ENCODE measurements around the gene NTNG1. TPM values are rescaled to one million over a fixed set of nuclear protein-coding genes. Genes with fewer than 3 reads are reported as not detected.
A peak's percentile ranks its signal among the peaks of the same experiment; 100 is the strongest.

NTNG1 gene
- total and polyA plus RNA-seq, 10 of the 15 experiments (the other 5 are each of a cell fraction or from before 2014, with no cell fraction given): 0.18 to 2.3 (median 1.1) TPM; not detected in 1

DNA sequence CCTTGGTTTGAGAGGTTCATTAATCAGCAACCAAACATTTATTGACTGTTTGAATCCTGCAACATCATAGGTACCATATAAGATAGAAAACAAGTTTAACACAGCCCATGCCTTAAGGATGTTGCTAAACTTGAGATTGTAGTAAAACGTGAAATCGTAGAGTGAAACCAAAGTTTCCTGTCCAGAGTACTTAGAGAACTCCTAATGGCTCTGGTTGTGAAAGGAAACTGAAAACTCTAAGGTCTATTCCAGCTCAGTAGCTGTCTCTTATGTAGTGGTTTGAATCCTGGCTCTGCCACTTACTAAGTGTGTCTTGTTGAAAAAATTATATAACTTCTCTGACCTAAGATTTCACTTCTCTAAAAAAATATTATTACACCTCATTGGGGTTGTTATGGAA lies 310.9 kb downstream of the NTNG1 start (continued):
- TF ChIP-seq IKZF2 (IDR thresholded peaks at IDR 0.05): peak in 1 of 2 experiments; percentile 34; a peak in 1 of 4 replicates

DNA sequence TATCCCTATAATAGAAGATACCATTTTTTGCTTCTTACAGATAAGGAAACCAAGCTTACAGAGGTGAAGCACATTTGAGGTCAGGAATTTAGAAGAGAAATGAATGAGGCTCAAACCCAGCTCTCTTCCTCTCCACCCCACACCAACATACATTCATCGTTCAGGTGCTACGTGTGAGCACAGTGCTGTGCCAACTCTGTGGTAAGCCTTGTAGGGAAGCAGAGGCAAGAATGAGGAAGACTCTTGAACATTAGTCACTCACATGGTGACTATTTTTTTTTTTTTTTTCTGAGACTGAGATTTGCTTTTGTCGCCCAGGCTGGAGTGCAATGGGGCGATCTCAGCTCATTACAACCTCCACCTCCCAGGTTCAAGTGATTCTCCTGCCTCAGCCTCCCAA lies 314.0 kb downstream of the NTNG1 start:
- Histone ChIP-seq H3K36me3 (ENCODE audit: control insufficient read depth in 2 of 2, insufficient read depth in 2 of 2, low read length in 1 of 2) (no peaks in the 10 kb centered on the region), H3K4me3 (no peak overlapping the region), H3K27ac (ENCODE audit: control insufficient read depth, insufficient read depth) (no peak overlapping the region), H3K4me2 (ENCODE audit: control insufficient read depth, insufficient read depth) (no peak overlapping the region), H3K9me3 (replicated peaks; ENCODE audit: control insufficient read depth, insufficient read depth, low read length) (no peaks in the 10 kb centered on the region), H3K9ac (ENCODE audit: control insufficient read depth, insufficient read depth, low read length) (no peak overlapping the region), H3K4me1 (ENCODE audit: control insufficient read depth, insufficient read depth, low read length) (peaks cover 35% of the 10 kb centered on the region), H3K79me2 (ENCODE audit: control insufficient read depth, insufficient read depth, low read length) (no peaks in the 10 kb centered on the region), H2AFZ (ENCODE audit: control insufficient read depth, low read depth, low read length) (no peak overlapping the region), H4K20me1 (ENCODE audit: control insufficient read depth, insufficient read depth) (no peaks in the 10 kb centered on the region), H3K27me3 (replicated peaks in 1 of 2; ENCODE audit: control insufficient read depth in 2 of 2, insufficient read depth in 2 of 2, low read length in 1 of 2) (no peaks in the 10 kb centered on the region)
- SMC1A ChIA-PET (ENCODE audit: uncharacterized antibody, unreplicated experiment): interaction anchor here (0.6 to 8.3 kb wide), 8 partner anchors 10 to 182 kb away, joined by 3 to 92 read pairs (median 3); no protein-coding TSS in a partner anchor
- DNase-seq (ENCODE audit: low read depth, low spot score) (no peak), FAIRE-seq (no peak), ATAC-seq (no peak)
- CTCF ChIA-PET: interaction anchor here (0.6 to 6.5 kb wide), 6 partner anchors 11 to 51 kb away, joined by 3 to 66 read pairs (median 10); no protein-coding TSS in a partner anchor
- RAD21 ChIA-PET (ENCODE audit: unreplicated experiment): no interaction called here
- WGBS (ENCODE audit: insufficient coverage, insufficient replicate concordance, low lambda C conversion rate, missing lambda C conversion rate): 74% methylated on average over 4 of the region's 4 CpGs
- BruUV-seq (replicated peaks): no TSS peak
- intact Hi-C loops (cut with micrococcal nuclease; ENCODE audit: unreplicated experiment) (no loop called here), in situ Hi-C loops (cut with MboI) (loop anchor here (25.0 kb wide), 1 partner anchor 1083 kb away; no protein-coding TSS in a partner anchor)
- TF ChIP-seq ZNF217 (IDR thresholded peaks at IDR 0.05): no peak
- no peak for TF ChIP-seq SP1 (IDR thresholded peaks at IDR 0.05; ENCODE audit: low read depth, low read length)
- POLR2A ChIA-PET: interaction anchor here (1.0 kb wide), 1 partner anchor 9 kb away, joined by 3 read pairs; no protein-coding TSS in a partner anchor

DNA sequence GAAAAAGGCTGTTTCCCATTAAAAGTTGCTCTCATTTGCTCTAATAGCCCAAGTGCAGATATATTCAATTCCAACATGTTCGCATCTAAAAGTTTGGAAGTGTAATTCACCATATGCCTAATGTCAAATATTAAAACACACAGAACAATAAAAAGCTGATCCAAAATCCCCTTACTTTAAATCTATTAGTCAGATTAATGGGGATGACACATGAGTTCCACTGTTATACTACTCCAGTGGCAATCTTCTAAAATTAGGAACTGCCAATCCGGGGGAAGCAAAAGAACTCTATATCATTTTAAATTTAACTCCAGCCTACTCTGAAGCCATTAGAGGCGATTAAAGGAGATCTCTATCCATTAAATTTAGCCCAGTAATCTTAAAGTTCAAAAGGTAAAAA lies 317.1 kb downstream of the NTNG1 start:
- ChIA-PET CTCF (interaction anchor here (2.3 to 5.7 kb wide), 3 partner anchors 15 to 292 kb away, joined by 6 to 110 read pairs (median 15); no protein-coding TSS in a partner anchor), POLR2A (no interaction called here), RAD21 (ENCODE audit: unreplicated experiment) (no interaction called here), SMC1A (ENCODE audit: uncharacterized antibody, unreplicated experiment) (interaction anchor here (3.5 to 6.9 kb wide), 4 partner anchors 15 to 71 kb away, joined by 18 to 68 read pairs (median 26); no protein-coding TSS in a partner anchor)
- Histone ChIP-seq H2AFZ (ENCODE audit: control insufficient read depth, low read depth, low read length) (no peak overlapping the region), H3K27ac (ENCODE audit: control insufficient read depth, insufficient read depth) (no peak overlapping the region), H3K27me3 (replicated peaks in 1 of 2; ENCODE audit: control insufficient read depth in 2 of 2, insufficient read depth in 2 of 2, low read length in 1 of 2) (no peaks in the 10 kb centered on the region), H4K20me1 (ENCODE audit: control insufficient read depth, insufficient read depth) (no peaks in the 10 kb centered on the region), H3K4me2 (ENCODE audit: control insufficient read depth, insufficient read depth) (no peak overlapping the region), H3K9ac (ENCODE audit: control insufficient read depth, insufficient read depth, low read length) (no peak overlapping the region), H3K79me2 (ENCODE audit: control insufficient read depth, insufficient read depth, low read length) (no peaks in the 10 kb centered on the region), H3K4me1 (ENCODE audit: control insufficient read depth, insufficient read depth, low read length) (peaks cover 14% of the 10 kb centered on the region), H3K4me3 (no peak overlapping the region), H3K36me3 (ENCODE audit: control insufficient read depth in 2 of 2, insufficient read depth in 2 of 2, low read length in 1 of 2) (no peaks in the 10 kb centered on the region), H3K9me3 (replicated peaks; ENCODE audit: control insufficient read depth, insufficient read depth, low read length) (no peaks in the 10 kb centered on the region)
- intact Hi-C loops (cut with micrococcal nuclease; ENCODE audit: unreplicated experiment) (no loop called here), in situ Hi-C loops (cut with MboI) (loop anchor here (25.0 kb wide), 1 partner anchor 1079 kb away; no protein-coding TSS in a partner anchor)
- DNase-seq (ENCODE audit: low read depth, low spot score): no peak
- WGBS (ENCODE audit: insufficient coverage, insufficient replicate concordance, low lambda C conversion rate, missing lambda C conversion rate): 98% methylated on average over 3 of the region's 3 CpGs
- ATAC-seq: no peak
- no peak for FAIRE-seq
- no TSS peak for BruUV-seq (replicated peaks)
- TF ChIP-seq CREB1 (IDR thresholded peaks at IDR 0.05; ENCODE audit: low read depth): no peak
- no peak for TF ChIP-seq FOXK2 (IDR thresholded peaks at IDR 0.05)
- TF ChIP-seq, protein P1, sequence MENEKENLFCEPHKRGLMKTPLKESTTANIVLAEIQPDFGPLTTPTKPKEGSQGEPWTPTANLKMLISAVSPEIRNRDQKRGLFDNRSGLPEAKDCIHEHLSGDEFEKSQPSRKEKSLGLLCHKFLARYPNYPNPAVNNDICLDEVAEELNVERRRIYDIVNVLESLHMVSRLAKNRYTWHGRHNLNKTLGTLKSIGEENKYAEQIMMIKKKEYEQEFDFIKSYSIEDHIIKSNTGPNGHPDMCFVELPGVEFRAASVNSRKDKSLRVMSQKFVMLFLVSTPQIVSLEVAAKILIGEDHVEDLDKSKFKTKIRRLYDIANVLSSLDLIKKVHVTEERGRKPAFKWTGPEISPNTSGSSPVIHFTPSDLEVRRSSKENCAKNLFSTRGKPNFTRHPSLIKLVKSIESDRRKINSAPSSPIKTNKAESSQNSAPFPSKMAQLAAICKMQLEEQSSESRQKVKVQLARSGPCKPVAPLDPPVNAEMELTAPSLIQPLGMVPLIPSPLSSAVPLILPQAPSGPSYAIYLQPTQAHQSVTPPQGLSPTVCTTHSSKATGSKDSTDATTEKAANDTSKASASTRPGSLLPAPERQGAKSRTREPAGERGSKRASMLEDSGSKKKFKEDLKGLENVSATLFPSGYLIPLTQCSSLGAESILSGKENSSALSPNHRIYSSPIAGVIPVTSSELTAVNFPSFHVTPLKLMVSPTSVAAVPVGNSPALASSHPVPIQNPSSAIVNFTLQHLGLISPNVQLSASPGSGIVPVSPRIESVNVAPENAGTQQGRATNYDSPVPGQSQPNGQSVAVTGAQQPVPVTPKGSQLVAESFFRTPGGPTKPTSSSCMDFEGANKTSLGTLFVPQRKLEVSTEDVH (IDR thresholded peaks at IDR 0.05; ENCODE audit: low read depth, partially characterized antibody): no peak
- TF ChIP-seq, protein P2, sequence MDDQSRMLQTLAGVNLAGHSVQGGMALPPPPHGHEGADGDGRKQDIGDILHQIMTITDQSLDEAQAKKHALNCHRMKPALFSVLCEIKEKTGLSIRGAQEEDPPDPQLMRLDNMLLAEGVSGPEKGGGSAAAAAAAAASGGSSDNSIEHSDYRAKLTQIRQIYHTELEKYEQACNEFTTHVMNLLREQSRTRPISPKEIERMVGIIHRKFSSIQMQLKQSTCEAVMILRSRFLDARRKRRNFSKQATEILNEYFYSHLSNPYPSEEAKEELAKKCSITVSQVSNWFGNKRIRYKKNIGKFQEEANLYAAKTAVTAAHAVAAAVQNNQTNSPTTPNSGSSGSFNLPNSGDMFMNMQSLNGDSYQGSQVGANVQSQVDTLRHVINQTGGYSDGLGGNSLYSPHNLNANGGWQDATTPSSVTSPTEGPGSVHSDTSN (IDR thresholded peaks at IDR 0.05; ENCODE audit: insufficient replicate concordance, low read depth, low read length): no peak
- TF ChIP-seq, protein P3, sequence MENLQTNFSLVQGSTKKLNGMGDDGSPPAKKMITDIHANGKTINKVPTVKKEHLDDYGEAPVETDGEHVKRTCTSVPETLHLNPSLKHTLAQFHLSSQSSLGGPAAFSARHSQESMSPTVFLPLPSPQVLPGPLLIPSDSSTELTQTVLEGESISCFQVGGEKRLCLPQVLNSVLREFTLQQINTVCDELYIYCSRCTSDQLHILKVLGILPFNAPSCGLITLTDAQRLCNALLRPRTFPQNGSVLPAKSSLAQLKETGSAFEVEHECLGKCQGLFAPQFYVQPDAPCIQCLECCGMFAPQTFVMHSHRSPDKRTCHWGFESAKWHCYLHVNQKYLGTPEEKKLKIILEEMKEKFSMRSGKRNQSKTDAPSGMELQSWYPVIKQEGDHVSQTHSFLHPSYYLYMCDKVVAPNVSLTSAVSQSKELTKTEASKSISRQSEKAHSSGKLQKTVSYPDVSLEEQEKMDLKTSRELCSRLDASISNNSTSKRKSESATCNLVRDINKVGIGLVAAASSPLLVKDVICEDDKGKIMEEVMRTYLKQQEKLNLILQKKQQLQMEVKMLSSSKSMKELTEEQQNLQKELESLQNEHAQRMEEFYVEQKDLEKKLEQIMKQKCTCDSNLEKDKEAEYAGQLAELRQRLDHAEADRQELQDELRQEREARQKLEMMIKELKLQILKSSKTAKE (IDR thresholded peaks at IDR 0.05; ENCODE audit: low read depth, poor library complexity, severe bottlenecking): no peak
- TF ChIP-seq KAT2A (conservative IDR thresholded peaks at IDR 0.05; ENCODE audit: control insufficient read depth, low read depth, low read length): no peak
